LNCAP (cell line): Measurements from ENCODE around the gene CD27.

Experiments used
- CTCF ChIP-seq: fragments of 450-650 bp; IDR thresholded peaks from 2 replicates; pipeline ENCODE4 v1.5.1; 2017; ENCODE audit warnings: mild to moderate bottlenecking

CD27 gene

GRCh38 chr12:6440391-6440790 is 4.4 kb upstream of the CD27 start:
- no peak for TF ChIP-seq CTCF

GRCh38 chr12:6442836-6443235 is 1.9 kb upstream of the CD27 start:
- no peak for TF ChIP-seq CTCF

- TF ChIP-seq CTCF, result no peak
These were observed 1.3 kb upstream of the CD27 start for GRCh38 chr12:6443361-6443983.

GRCh38 chr12:6444031-6444430 is 724 bp upstream of the CD27 start:
- no peak for TF ChIP-seq CTCF

- no peak for TF ChIP-seq CTCF
These were observed 5.5 kb downstream of the CD27 start for GRCh38 chr12:6450091-6450868.

GRCh38 chr12:6450869-6451347 is 6.2 kb downstream of the CD27 start:
- TF ChIP-seq CTCF, result no peak

- no peak for TF ChIP-seq CTCF
These were observed 6.8 kb downstream of the CD27 start, which contains the start of gene TAPBPL for GRCh38 chr12:6451348-6452244. TSS of gene TAPBPL (plus strand) at chr12:6452042. CDS start at chr12:6452249, 207 bp downstream.
